ENCODE measurements around the gene GAS7.

Gene GAS7

DNA sequence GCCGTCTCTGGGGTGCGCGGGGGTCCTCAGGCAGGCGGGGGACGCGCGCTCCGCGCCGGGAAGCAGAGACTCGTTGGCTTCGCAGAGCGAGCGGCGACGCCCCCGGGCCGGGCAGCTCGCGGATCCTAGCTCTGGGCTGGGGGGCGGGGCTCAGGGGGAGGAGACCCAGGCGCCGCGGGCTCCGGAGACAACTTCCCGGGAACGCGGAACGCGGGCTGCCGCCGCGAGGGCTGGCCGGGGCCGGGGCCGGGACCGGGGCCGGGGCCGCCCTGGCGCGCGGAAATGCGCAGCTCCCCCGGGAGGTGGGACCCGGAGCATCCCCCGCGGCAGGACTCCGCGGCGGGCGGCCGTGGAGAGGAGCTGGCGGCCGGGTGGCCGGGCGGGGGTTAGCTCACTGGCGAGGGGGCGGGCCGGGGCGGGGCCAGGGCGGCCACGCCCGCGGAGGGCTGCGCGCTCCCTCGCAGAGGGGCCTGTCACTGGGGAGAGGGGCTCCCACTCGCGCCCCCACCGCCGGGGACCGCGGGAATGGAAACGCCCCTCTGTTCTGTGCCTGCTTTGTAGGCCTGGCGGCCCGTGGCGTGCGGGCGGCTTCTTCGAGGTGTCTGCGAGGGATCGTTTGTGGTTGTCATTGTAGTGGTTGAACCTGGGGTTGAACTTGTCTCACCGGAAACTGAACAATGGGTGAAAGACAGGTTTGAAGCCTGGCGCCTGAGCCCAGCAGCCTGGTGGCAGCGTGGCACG lies at the start of gene GAS7:
TSS of gene GAS7 (minus strand) at position 98 of the 741 bp plus-strand sequence.
- DNase-seq (ENCODE audit: low read depth, low spot score) = no peak

DNA sequence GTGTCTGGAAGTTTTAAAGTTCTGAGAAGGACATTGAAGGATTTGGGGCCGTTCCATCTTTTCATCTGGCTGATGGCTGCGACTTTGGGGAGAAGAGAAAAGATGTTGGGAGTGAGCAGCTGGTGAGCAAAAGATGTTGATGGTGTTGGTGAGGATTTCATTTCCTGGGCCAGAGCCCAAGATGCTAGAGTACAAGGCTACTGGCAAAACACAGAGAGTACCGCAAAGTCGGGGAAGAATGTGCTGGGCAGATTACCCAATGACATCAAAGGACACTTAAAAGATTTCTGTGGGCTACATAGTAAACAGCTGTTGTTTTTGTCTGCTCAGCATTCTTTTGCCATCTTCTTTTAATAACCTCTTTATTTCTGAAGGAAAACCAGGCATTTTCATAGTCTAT lies 49.4 kb upstream of the GAS7 start:
- DNase-seq (ENCODE audit: low read depth, low spot score) = no peak

DNA sequence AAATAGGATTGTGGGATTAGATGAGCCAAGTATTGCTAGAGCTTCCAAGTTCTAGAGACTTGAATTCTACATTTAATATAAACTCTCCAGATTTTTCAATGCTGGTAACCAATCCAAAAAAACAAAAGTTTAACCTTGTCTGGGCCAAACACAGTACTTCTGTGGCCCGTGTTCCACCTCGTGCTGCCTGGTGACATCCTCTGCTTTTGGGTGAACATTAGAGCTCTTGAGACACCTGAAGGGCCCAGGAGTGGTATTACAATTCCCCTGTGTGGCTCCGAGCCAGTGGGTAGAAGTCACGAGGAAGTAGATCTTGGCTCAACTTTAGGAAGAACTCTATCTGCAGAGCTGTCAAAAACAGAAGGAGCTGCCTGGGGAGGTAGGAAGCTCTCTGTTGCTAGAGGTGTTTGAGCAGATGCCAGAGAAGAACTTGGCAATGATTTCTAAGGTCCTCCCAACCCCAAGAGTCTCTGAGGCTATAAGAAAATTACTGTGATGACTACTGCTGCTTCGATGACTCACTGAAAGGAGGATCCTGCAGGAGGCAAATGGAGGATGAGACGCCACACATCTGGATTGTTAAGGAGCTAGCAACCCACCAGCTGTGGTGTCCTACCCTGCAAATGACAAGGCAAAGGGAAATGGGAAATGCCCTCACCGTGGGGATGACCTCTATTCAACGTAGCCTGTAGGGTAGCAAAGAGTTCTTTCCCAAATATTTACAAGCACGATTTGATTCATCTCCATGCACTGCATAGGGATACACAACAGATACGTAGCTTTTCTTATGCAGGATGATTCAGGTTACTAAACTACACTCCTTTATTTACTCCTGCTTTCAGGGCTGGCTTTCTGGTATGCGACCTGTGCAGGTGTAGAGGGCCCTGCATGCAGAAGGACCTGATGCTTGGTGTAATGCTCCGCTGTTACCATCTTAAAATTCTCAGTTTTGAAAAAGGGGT lies 45.8 kb upstream of the GAS7 start:
- no peak for DNase-seq (ENCODE audit: low read depth, low spot score)

DNA sequence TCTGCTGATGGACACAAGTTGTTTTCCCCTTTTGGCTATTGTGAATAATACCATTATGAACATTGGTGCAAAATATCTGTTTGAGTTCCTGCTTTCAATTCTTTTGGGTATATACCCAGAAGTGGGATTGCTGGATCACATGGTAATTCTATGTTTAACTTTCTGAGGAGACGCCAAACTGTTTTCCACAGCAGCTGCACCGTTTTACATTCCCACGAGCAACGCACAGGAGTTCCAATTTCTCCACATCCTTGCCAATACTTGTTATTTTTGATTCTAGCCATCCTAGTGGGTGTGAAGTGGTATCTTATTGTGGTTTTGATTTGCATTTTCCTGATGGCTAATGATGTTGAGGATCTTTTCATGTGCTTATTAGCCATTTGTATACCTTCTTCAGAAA lies 43.4 kb upstream of the GAS7 start:
- no peak for DNase-seq (ENCODE audit: low read depth, low spot score)

DNA sequence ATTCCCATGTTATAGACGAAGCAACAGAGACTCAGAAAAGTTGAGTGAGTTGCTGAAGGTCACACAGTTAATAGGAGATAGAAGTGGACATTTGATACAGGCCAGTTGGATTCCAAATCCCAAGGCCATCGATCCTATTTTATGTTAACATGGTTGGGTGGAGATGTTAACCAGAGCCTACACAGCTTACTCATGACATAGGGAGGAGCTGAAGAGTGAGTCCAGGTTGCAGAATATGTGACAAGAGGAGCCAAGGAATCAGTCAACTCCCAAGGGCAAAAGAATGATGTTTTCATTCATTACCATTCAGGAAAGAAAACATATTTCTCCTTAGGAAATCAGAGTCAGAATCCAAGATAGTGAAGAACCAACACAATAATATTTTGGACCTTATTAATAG lies 40.3 kb upstream of the GAS7 start:
- DNase-seq (ENCODE audit: low read depth, low spot score) = no peak

DNA sequence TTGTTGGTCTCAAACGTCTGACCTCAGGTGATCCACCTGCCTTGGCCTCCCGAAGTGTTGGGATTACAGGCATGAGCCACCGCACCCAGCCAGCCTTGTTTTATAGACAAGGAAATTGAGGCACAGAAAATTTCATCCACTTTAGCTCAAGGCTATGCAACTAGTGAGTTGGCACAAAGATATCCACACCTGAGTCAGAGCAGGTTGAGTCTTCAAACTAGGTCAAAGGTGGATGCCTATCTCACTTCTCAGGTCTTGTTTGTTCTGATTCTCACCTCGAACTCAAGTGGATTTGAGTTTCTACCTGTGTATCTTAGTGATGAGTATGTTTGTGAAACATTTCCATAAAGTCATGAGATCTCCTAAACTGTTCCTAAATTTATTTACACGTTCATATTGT lies 35.6 kb upstream of the GAS7 start:
- DNase-seq (ENCODE audit: low read depth, low spot score) = no peak

DNA sequence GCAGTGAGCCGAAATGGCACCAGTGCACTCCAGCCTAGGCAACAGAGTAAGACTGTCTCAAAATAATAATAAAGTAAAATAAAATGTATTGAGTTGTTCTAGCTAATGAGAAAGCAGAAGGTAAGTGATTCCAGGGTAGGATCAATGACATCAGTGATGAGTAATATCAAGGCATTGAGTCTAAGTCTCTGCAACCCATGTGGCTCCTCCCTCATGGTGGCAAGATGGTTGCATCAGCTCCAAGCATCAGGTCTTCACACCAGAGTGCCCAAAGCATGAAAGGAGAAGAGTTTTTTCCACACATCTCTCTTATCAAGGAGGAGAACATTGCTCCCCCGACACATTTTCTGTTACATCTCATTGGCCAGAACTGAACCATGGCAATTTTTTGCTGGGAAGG lies 34.8 kb upstream of the GAS7 start:
- DNase-seq (ENCODE audit: low read depth, low spot score) = no peak

DNA sequence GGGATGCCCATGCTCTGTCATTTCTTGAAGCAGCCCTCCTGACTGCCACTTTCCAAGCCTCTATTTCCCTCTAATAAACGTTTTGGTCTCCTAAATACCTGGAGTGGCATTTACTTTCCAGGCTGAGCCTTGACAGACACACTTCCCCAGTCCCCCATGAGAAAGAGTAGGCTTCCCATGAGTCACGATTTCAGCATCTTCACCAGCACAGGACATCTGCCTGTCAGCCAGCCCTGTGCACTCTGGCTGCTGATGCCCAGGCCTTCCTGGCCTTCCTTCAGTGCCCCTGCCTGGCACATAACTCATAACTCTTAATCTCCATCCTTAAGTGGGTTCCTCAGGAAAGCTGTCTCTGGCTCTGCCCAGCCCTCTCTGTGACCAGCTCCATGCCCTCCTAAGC lies 30.8 kb upstream of the GAS7 start:
- no peak for DNase-seq (ENCODE audit: low read depth, low spot score)

DNA sequence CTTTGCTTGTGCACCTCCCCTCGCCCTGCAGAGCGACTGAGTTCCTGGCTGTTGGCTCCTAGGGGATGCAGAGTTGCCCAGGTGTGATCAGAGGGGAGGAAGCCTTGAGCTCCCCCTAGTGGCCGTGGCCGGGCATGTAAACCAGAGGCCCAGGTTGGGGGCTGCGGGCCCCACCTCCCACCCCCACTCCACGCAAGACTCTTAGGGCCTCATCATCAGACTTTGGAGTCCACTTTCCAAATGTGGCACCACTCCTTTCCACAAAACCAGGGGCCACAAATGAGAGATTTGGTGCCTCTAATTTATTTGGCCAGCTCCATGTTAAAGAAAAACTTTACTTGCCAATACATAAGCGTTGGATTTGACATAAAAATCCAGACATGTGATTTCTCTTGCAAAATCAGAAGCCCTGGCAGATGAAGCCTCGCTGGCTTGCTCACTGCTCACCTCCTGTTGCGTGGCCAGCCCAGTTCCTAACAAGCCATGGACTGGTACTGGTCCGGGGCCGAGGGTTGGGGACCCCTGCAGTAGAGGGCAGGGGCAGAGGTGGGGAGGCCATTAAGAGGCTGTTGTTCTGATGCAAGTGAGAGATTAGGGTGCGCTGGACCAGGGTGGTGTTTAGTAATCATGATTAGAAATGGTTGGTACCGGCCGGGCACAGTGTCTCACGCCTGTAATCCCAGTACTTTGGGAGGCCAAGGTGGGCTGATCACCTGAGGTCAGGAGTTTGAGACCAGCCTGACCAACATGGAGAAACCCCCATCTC lies 28.7 kb upstream of the GAS7 start:
- peak; percentile 1 for DNase-seq (ENCODE audit: low read depth, low spot score)

DNA sequence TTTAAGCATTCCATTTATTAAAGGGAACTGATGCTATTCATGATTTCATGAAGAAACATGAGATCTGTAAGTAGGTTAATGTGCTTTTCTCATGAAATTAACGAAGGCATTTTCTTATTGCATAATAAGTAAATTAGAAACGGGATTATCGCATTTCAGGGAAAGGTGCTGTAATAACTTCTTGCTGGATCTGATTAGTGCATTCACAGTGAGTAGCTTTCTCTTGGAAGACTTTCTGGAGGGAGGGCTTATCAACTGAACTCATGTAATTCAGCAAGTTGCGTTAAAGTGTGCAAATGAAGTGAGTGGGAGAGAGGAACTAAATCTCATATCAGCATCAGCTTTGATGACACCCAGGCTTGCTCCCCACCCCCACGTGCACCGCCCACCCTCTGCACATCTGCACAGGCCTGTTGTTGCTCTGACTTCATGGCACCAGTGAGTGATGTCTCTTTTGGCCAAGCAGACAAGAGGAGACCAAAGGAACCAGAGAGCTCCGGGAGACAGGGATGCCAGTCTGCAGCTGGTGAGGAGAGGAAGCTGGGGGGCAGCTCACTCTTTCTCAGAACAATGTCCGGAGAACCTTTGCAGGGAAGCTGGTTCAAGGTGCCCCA lies 26.3 kb upstream of the GAS7 start:
- no peak for DNase-seq (ENCODE audit: low read depth, low spot score)

DNA sequence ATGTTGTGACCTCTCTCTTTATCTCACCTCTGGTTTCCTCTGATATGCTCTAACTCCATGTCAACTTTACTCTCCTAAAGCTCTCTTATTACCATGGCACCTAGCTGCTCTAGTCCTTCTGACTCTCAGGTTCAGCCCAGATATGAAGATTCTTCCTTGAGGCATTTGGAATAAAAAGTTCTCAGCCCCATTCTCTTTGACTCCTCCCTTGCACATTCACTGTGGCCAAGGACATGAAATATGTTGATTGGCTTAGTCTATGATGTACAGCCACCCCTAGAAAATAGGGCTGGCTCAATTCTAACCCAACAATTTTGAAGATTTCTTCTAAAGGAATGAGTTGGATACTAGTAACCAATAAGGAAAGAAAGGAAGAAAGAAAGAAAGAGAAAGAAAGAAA lies 20.8 kb upstream of the GAS7 start:
- DNase-seq (ENCODE audit: low read depth, low spot score) = no peak

DNA sequence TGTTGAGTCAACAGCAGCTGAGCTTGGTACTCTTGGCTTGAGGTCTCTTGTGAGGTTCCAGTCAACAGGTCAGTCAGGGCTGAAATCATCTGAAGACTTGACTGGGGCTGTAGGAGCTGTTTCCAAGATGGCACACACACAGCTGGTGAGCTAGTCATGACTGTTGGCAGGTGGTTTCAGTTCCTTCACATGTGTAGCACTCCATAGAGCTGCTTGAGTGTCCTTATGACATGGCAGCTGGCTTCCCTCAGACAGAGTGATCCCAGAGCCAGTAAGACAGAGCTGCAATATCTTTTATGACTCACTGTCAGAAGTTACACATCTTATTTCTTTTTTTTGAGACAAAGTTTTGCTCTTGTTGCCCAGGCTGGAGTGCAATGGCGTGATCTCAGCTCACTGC lies 19.5 kb upstream of the GAS7 start:
- DNase-seq (ENCODE audit: low read depth, low spot score) = no peak

DNA sequence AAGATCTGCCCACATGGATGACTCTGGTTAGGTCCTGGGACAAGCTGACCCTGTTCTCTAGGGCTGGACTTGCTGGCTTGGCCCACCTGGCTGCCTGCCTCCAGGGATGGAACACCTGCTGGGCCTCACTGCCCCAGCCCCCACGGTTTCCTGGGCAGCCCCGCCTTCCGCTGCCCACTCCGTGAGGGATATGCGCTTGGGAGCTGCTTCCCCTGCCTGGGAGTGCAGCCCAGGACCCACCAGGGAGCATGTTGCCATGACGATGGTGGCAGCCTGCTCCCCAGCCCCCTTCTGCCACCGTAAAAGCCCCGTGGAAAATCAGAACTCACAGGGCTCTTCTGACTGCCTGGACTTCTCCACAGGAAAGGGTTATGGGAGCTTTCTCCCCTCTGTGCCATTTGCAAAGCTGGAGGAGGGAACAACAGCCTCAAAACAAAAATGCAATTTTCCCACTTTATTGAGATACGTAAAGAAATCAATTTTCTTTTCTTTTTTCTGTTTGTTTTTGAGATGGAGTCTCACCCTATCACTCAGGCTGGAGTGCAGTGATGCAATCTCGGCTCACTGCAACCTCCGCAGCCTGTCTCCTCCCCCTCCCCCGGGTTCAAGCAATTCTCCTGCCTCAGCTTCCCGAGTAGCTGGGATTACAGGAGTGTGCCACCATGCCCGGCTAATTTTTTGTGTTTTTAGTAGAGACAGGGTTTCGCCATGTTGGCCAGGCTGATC lies 18.0 kb upstream of the GAS7 start:
- no peak for DNase-seq (ENCODE audit: low read depth, low spot score)

DNA sequence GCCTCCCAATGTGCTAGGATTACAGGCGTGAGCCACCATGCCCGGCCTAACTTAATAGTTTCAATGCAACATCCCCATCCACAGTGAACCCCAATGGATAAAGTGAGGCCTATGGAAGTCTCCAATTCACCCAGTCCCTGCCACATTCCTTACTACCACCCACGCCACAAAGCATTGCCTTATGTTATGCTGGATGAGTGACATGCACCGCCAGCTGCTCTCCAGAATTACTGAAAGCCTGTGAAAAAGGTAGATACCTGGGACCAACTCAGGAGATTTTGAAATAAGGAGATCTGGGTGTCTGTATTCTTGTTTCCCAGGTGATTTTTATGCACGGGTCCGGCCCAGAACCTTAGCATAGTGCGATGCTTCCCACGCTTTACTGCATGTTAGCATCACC lies 16.9 kb upstream of the GAS7 start:
- no peak for DNase-seq (ENCODE audit: low read depth, low spot score)

DNA sequence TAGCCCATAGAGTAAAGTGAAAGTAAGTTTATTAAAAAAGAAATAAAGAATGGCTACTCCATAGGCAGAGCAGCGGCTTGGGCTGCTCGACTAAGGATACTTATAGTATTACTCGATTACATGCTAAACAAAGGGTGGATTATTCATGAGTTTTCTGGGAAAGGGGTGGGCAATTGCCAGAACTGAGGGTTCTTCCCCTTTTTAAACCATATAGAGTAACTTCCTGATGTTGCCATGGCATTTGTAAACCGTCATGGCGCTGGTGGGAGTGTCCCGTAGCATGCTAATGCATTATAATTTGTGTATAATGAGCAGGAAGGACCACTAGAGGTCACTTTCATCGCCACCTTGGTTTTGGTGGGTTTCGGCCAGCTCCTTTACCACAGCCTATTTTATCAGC lies 13.3 kb upstream of the GAS7 start:
- no peak for DNase-seq (ENCODE audit: low read depth, low spot score)

DNA sequence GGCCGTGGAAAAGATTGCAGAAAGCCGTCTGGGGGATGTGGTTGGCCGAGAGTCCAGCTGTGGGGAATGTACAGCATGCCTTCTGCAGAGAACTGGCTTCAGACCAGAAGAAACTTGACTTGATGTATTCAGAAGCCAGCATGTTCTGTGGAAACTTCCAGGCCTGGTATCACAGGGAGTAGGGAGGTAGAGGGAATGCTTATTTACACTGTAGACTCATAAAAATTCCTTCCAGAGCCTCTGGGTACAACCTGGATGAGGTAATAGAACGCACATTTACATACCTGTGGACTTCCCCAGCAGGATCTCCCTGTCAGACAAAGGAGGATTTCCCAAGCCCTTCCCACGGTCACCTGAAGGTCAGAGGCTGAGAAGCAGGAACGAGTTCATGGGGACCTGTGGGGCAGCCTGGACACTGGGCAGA lies 11.8 kb upstream of the GAS7 start:
- DNase-seq (ENCODE audit: low read depth, low spot score) = no peak

DNA sequence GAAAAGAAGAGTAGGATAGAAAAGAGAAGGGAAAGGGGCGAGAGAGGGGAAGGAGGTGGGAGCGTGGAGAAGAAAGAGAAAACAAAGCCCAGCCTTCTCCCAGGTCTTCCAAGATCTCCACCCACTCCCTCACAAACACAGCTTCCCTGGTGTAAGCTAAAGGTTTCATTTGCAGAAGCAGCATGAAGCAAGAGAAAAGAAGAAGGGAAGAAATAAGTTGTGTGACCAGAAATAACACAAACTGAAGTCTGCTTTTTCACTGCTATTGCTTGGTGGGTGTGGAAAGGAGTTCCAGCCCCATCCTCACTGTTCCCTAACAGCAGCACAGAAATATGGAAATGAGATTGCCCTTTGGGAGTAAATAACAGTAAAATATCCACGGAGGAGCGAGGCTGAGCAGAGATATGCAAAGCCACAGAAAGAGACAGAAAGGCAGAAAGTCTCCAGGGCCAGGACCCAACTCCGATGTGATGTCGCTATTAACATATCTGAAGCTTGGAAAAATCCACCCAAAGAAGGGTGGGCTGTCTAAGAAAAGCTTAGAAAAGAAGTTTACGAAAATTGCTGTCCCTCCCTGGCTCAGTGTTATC lies 10.3 kb upstream of the GAS7 start:
- no peak for DNase-seq (ENCODE audit: low read depth, low spot score)

DNA sequence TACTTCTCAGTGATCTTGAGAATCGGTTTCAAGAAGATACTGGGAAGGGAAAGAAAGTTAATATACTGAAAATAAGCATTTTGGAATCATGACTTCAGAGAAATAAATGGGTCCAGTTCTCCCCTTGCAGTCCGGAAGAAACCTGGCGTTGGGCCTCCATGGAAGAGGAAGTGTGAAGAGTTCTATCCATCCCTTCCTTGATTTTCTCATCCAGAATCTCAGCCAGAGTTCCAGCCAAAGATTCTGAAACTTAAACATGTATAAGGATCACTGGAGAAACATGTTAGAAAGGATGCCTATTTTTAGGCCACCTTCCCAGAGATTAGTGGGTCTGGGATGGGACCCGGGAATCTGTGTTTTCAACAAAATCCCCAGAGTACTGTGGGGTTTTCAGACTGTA lies 8.7 kb upstream of the GAS7 start:
- no peak for DNase-seq (ENCODE audit: low read depth, low spot score)

DNA sequence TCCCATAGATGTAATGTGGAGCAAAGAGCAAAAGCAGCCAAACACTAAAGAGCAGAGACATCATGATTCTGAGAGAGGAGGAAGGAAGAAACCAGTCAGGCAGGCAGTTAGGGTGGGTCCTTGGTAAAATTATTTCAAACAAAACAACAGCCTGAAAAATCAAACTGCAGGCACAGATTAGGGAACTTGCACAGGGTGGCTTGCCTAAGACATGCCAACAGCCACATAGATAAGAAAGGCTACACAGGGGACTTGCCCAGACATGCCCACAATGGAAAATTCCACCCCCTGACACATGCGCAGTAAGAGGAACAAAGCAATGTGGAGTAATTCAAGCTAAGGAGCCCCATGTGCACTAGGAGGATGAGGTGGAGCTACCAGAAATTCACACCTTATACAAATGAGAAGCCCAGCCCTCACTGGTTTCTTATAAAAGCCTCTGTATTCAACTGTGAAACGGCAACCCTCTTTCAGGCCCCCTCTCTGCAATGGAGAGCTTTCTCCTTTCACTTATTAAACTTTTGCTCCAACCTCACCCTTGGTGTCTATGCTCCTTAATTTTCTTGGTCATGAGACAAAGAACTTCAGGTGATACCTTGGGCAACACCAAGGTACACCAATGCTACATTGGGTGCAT lies 7.3 kb upstream of the GAS7 start:
- DNase-seq (ENCODE audit: low read depth, low spot score) = no peak

DNA sequence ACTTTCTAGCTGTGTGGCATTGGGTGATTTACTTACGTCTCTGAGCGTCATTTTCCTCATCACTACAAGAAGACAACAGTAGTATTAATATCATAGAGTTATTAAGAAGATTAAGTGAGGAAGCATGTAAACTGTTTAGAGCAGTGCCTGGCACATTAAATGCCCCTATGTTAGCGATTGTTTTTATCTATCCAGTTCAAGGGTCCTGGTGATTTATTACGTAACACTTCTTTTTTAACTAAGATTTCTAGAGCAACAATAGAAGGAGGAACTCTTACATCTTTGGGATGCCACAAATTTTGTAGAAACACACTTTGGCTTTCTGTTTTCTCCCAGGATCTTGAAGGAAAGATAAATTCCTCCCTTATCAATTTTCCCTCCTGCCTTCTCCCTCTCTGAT lies 3.3 kb upstream of the GAS7 start:
- no peak for DNase-seq (ENCODE audit: low read depth, low spot score)

Data from activated naive CD8-positive, alpha-beta T cell treated with anti-CD3 and anti-CD28 coated beads, Interleukin-2, amount 50 U/mL, for 16 hours (primary cell).